T-helper 1 cell (primary cell): Measurements from ENCODE around the gene NR0B2.
"Not testable (repeated sequence)": the region's sequence is repeated elsewhere in the genome, so short reads cannot be mapped to it uniquely, and the experiment has no call there.

Experiments
- DNase-seq, 5 donors: peaks; one replicate each; pipeline ENCODE4 v3.0.0-alpha.2; 2012 to 2020
- total RNA-seq, 4 donors: gene quantifications; one replicate each; lab custom pipeline; 2026; lab: John Stamatoyannopoulos, UW

NR0B2 gene
- total RNA-seq: 0 reads per million in 4 donors

- DNase-seq: no peak
These were observed at the start of gene NR0B2 for GRCh38 chr1:26913754-26914619. Gene NR0B2 (minus strand): TSS chr1:26913975. CDS start chr1:26913940, 35 bp downstream.

DNA sequence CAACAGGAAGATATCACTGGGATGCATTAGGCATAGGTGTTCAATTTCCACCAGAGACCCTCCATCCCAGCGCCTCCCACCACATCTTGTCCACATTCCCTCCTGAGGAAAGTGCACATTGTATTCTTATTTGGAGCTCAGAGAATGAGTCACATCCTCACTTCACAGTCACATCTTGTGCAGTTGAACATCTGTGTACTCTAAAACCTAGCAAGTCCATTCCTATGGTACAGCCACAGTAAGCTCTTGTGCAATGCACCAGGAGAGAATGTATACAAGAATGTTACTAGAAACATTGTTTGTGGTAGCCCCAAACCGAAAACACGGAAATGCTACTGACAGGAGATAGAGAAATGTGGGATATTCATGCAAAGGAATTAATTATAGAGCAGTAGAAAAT, 48.1 kb upstream of the NR0B2 start:
- DNase-seq: no peak

GRCh38 chr1:26960625-26960966, 46.8 kb upstream of the NR0B2 start:
- no peak for DNase-seq

DNA sequence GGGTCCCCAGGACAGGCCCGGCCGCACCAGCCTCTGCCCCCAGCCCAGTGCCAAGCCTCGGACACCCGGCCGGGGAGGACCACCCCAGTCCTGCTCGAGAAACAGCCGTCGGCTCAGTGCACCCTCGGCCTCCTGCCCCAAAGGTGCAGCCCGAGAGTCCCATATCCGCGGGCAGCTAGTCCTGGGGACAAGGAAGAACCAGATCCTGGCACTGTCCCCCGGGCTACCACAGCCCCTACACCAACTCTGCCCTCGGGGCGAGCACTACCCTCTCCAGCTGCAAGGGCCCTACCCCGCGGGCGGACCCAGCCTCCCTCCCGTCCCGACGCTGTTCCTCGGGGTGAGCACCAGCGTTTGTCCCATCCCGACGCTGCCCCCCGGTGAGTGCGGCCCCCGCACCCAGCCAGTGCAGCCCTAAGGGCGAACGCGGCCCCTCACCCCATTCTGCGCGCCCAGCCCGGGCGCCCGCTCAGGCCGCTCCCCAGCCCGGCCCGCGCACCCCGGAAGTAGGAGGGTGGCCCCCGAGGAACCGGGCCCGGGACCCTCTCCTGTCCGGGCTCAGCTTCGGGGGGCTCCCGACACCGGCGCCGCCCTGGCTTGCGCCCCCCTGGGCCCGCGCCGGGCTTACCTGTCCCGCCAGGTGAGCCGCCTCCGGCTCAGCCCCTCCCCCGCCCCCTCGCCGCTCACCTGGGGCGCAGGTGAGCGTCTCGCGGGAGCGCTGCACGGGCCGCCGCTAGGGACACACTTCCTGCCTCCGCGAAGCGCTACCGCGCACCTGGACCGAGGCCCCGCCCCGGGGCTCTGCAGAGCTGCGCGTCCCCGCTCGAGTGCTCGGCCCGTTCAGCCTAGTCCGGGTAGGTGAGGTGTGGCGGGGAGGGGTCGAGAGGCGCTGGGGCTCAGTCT, 46.2 kb upstream of the NR0B2 start, which contains the start of gene KDF1:
TSS of gene KDF1 (minus strand) at position 747 of the 903 bp plus-strand sequence. CDS start 8,088 bp downstream, outside the sequence.
- DNase-seq: peak; percentile 17 to 63 (median 42)

DNA sequence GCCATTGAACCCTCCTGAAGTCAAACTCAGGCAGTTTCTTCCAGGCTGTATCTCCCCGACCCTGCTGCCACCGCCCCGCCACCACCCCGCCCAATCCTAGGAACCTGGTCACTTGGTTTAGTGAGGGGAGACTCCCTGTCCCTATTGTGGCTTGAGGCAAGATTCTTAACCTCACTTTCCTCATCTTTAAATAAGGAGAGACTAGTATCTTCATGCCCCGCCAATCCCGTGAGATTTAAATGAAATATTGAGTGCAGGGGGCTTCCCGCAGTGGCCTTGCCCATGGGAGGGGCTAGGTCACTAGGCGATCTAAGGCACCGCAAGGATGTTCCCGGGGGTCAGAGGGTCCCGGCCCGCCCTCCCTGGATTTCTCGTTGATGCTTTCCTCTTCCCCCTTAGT, 45.5 kb upstream of the NR0B2 start:
- no peak for DNase-seq

DNA sequence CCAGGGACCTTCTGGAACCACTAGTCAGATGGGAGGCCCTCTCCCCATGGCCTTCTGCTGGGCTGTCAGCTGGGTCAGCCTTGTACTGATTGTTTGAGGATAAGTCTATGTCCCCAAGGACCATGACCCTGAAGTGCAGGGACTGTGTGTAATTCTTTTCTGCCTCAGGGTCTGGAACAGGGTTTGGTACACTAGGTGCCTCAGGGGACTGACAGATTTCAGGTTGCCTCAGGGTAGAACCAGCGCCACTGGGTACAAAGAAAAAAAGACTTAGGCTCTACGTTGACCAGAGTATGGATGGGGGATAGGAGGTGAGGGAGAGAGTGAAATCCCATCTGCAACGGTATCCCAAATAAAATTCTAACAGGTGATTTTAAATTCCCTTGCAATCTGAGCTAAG, 43.5 kb upstream of the NR0B2 start:
- no peak for DNase-seq

DNA sequence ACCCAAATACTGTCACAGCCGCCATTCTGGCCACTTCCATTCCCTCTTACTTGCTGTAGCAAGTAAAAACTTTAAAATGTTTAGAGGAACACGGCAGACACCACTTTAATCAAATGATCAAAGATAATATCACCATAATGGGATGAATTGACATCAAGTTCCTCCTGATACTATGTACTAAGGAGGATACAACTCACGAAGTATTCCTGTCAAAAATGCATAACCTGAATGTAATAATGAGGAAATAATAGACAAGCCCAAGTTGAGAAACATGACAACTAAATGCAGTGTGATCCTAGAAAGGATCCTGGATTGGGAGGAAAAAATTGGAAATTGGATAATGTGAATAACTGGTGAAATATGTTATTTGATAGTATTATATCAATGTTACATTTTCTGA, 42.5 kb upstream of the NR0B2 start:
- DNase-seq: no peak

DNA sequence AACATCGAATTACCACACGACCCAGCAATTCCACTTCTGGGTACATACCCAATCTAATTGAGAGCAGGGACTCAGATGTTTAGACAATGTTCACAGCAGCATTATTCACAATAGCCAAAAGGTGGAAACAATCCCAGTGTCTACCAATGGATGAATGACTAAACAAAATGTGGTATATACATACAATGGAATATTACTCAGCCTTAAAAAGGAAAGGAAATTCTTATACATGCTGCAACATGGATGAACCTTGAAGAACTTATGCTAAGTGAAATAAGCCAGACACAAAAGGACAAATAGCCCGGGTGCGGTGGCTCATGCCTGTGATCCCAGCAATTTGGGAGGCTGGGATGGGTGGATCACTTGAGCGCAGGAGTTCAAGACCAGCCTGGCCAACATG, 39.6 kb upstream of the NR0B2 start:
- no peak for DNase-seq

DNA sequence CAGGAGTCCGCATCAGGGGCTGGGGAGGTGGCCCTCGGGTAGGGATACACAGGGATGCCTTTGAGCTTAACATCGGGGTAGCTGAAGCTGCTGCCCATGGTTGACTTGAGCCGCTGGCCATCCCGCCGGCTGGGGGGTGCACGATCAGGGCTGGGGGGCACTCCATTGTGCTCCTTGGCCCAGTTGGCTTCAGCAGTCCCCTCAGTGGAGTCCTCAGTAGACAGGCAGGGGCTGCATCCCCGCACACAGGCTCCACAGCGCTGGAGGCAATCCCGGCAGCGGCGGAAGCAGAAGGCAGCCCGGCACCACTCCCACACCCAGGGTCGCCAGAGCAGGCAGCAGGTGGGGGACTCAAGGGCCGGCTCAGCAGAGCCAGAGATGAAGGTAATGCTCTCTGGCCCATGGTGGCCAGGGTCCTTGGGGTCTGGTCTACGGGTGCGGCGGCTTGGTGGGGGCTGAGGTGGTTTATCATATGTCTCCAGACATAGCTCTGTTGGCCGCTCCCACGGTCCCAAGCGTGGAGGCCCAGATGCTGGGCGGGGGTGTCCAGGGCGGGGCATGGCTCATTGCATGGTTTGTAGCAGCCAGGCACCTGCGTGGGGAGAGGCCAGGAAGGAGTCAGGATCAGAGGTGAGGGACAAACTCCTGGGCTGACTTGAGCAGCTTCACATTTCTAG, 38.2 kb upstream of the NR0B2 start:
- DNase-seq: no peak

GRCh38 chr1:26951216-26951615, 37.4 kb upstream of the NR0B2 start:
- DNase-seq: no peak

DNA sequence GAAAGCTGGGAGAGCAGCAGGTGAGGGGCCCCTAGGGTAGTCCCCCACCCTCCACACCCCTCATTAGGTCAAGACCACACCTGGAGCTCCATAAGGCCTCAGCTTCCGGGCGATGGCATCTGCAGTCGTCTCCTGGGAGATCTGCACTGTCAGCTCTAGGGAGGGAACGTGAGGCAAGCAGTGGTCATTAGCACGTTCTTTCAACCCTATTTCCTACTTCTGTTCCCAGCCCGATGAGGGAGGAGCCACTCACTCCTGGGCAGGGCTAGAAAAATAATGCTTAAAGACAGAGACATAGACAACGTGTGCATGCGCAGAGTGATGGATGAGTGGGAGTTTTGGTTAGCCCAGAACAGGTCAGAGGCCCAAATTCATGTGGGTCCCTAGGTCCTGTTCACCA, 36.8 kb upstream of the NR0B2 start:
- DNase-seq: no peak

GRCh38 chr1:26949926-26950319, 36.1 kb upstream of the NR0B2 start:
- DNase-seq: no peak

- no peak for DNase-seq
These were observed 35.6 kb upstream of the NR0B2 start for GRCh38 chr1:26949266-26949925.

DNA sequence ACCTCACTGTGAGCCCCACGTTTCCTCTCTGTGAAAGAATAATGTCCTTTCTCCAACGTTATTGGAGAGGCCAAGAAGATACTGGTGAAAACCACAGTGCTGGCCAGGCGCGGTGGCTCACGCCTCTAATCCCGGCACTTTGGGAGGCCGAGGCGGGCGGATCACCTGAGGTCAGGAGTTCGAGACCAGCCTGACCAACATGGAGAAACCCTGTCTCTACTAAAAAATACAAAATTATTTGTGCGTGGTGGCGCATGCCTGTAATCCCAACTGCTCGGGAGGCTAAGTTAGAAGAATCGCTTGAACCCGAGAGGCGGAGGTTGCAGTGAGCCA, 34.9 kb upstream of the NR0B2 start:
- not testable (repeated sequence) for DNase-seq

DNA sequence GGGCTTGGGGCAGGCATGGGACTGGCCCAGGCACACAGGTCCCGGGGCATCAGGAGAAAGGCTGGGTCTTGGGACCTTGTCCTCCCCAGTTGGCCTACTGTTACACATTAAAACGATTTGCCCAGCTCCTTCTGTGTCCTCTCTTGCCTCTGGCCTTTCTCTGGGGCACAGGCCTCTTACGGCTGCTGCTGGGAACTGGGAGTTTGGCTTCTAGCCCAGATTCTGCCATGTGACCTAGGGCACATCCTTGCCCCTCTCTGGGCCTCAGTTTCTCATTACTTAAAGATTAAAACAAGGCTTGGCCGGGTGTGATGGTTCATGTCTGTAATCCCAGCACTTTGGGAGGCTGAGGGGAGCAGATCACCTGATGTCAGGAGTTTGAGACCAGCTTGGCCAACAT, 32.5 kb upstream of the NR0B2 start:
- DNase-seq: no peak

- no peak for DNase-seq
These were observed 32.0 kb upstream of the NR0B2 start for GRCh38 chr1:26945728-26946127.

DNA sequence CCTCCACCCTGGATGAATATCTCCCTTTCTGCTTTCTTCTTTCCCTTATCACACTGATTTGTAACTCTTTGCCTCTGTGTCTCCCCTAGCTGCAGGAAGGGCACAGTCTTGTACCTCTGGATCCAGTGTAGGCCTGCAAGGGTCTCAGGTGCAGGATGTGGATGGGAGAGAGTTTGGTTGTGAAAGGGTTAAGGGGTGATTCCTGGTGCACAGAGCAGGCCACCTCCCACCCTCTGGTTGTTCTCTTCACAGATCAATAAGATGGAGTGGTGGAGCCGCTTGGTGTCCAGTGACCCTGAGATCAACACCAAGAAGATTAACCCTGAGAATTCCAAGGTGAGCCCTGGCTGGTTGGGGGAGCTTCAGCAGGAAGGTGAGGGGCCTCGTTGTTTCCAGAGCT, 31.4 kb upstream of the NR0B2 start:
- DNase-seq: no peak

DNA sequence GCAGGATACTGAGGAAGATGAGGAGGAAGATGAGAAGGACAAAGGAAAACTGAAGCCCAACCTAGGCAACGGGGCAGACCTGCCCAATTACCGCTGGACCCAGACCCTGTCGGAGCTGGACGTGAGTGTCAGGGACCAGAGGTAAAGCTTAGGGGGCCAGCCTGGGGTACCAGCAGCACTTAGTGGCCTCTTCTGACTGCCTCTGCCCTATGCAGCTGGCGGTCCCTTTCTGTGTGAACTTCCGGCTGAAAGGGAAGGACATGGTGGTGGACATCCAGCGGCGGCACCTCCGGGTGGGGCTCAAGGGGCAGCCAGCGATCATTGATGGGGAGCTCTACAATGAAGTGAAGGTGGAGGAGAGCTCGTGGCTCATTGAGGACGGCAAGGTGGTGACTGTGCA, 28.9 kb upstream of the NR0B2 start:
- no peak for DNase-seq

DNA sequence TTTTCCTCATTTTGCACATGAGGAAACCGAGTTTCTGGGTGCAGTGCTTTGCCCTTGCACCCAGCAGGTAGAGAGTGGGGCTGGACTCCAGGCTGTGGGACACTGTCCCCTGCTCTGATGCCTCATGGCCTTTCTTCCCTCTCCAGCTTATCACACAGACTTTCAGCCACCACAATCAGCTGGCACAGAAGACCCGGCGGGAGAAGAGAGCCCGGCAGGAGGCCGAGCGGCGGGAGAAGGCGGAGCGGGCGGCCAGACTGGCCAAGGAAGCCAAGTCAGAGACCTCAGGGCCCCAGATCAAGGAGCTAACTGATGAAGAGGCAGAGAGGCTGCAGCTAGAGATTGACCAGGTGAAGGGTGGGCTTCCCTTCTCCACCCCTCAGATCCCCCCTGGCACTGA, 27.5 kb upstream of the NR0B2 start:
- DNase-seq: no peak

DNA sequence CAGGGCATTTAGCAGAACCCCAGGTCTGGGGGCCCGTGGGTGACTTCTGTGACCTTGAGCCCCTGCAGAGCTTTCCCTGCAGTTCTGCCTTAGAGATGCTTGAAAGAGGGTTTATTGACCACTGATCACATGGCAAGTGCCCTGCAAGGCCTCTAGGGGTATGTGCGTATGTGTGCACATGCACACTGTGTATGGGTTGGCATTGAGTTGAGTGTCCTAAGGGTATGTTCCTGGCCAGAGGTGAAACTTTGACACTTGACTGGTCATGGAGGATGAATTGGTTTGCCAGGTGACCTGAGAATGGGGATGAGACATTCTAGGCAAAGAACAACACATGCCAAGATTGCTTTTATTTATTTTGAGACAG, 24.9 kb upstream of the NR0B2 start:
- DNase-seq: no peak

- no peak for DNase-seq
These were observed 24.4 kb upstream of the NR0B2 start for GRCh38 chr1:26938004-26938658.

DNA sequence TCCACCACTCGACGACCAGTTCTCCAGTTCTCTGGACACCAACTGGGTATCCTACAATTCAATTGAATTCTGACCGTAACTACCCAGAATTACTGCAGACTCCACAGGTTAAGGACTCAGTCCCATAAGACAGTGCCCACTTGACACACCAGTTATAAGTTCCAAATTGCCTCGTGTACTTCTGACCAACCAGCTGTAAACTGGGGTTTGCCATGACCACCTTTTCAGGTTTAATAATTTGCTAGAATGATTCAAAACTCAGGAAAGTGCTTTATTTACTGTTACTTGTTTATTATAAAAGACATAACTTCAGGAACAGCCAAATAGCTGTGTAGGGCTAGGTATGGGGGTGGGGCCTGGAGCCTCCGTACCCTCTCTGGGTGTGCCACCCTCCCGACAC, 23.0 kb upstream of the NR0B2 start:
- no peak for DNase-seq
